HG03103 (cell line): ENCODE results near the gene ESPL1.
A peak's percentile ranks its signal among the peaks of the same experiment; 100 is the strongest.

Experiments used
- ATAC-seq: cut with Tn5 transposase; IDR thresholded peaks from one replicate; pipeline ENCODE4 v1.9.1; 2021; ENCODE audit warnings: low read depth; ENCODE audit not compliant: unreplicated experiment

ESPL1 gene

GRCh38 chr12:53255996-53256395, 12.1 kb upstream of the ESPL1 start:
- no peak for ATAC-seq

GRCh38 chr12:53258541-53259539, 9.3 kb upstream of the ESPL1 start:
- no peak for ATAC-seq

GRCh38 chr12:53259891-53260290, 8.2 kb upstream of the ESPL1 start:
- no peak for ATAC-seq

GRCh38 chr12:53265783-53266182, 2.3 kb upstream of the ESPL1 start:
- no peak for ATAC-seq

- no peak for ATAC-seq
Observed at GRCh38 chr12:53267306-53267998, 647 bp upstream of the ESPL1 start.

- ATAC-seq = no peak
Observed at GRCh38 chr12:53268630-53269562, 797 bp downstream of the ESPL1 start.

- ATAC-seq = no peak
Observed at GRCh38 chr12:53274445-53274844, 6.3 kb downstream of the ESPL1 start.

GRCh38 chr12:53276511-53276910, 8.4 kb downstream of the ESPL1 start:
- ATAC-seq = no peak

- ATAC-seq = no peak
Observed at GRCh38 chr12:53277981-53278380, 9.9 kb downstream of the ESPL1 start.

GRCh38 chr12:53279283-53279869, 11.3 kb downstream of the ESPL1 start:
- no peak for ATAC-seq

GRCh38 chr12:53279888-53280498, 11.9 kb downstream of the ESPL1 start:
- no peak for ATAC-seq

GRCh38 chr12:53286448-53286847, 18.3 kb downstream of the ESPL1 start:
- ATAC-seq = no peak

GRCh38 chr12:53287741-53288216, 19.7 kb downstream of the ESPL1 start:
- ATAC-seq = no peak

- no peak for ATAC-seq
Observed at GRCh38 chr12:53288322-53288721, 20.2 kb downstream of the ESPL1 start.

- no peak for ATAC-seq
Observed at GRCh38 chr12:53289891-53290290, 21.8 kb downstream of the ESPL1 start.

- no peak for ATAC-seq
Observed at GRCh38 chr12:53290661-53291060, 22.6 kb downstream of the ESPL1 start.

- ATAC-seq = no peak
Observed at GRCh38 chr12:53292426-53292825, 24.3 kb downstream of the ESPL1 start.

- ATAC-seq = peak; percentile 73
Observed at GRCh38 chr12:53295070-53295890, 27.2 kb downstream of the ESPL1 start, which contains the start of gene PFDN5. Gene PFDN5, plus strand, starts transcription at chr12:53295542. Its CDS starts 26 bp downstream, at chr12:53295568.

GRCh38 chr12:53295891-53296219, 27.8 kb downstream of the ESPL1 start:
- no peak for ATAC-seq
